Neural cell (in vitro differentiated cells): ENCODE data around the gene ATN1. TPM values are rescaled to one million over a fixed set of nuclear protein-coding genes. Genes with fewer than 3 reads are reported as not detected.

Source experiments
- H2AFZ ChIP-seq: fragments of 200-600, 300-800 bp; sonication (generic), shearing (Covaris generic); 2 replicates; pipeline ENCODE4 v1.6.0; 2014; ENCODE audit warnings: low read depth, mild to moderate bottlenecking, antibody characterized with exemption, low read length, moderate library complexity
- H3F3A ChIP-seq: fragments of 200-600 bp; shearing (Covaris generic); 2 replicates; pipeline ENCODE4 v1.6.1; 2016; ENCODE audit warnings: mild to moderate bottlenecking, moderate library complexity, mixed read lengths, antibody characterized with exemption, low read length; ENCODE audit not compliant: insufficient read depth, poor library complexity, severe bottlenecking
- H3K27ac ChIP-seq: fragments of 200-600, 300-800 bp; sonication (generic), shearing (Covaris generic); 2 replicates; pipeline ENCODE4 v1.5.1; 2014; ENCODE audit warnings: mild to moderate bottlenecking, low read length, moderate library complexity
- H3K27me3 ChIP-seq: fragments of 300-800, 200-600 bp; sonication (generic), shearing (Covaris generic); 2 replicates; pipeline ENCODE4 v1.6.0; 2014; ENCODE audit warnings: mild to moderate bottlenecking, low read depth, low read length, moderate library complexity; ENCODE audit not compliant: insufficient read depth
- H3K36me3 ChIP-seq: fragments of 300-800, 200-600 bp; sonication (generic), shearing (Covaris generic); 2 replicates; pipeline ENCODE4 v1.5.1; 2014; ENCODE audit warnings: mild to moderate bottlenecking, antibody characterized with exemption, low read length, moderate library complexity; ENCODE audit not compliant: insufficient read depth
- H3K4me2 ChIP-seq: fragments of 300-800, 200-600 bp; sonication (generic), shearing (Covaris generic); 2 replicates; pipeline ENCODE4 v1.6.0; 2014; ENCODE audit warnings: mild to moderate bottlenecking, low read length
- H3K4me3 ChIP-seq: fragments of 300-800, 200-600 bp; sonication (generic), shearing (Covaris generic); 2 replicates; pipeline ENCODE4 v1.5.1; 2014; ENCODE audit warnings: mild to moderate bottlenecking, low read length, moderate library complexity
- H3K79me2 ChIP-seq: fragments of 200-600 bp; shearing (Covaris generic); replicated peaks from 2 replicates; pipeline ENCODE4 v1.6.0; 2014; ENCODE audit warnings: mild to moderate bottlenecking, low read length, moderate library complexity; ENCODE audit not compliant: insufficient read depth
- H3K9ac ChIP-seq: fragments of 300-800, 200-600 bp; sonication (generic), shearing (Covaris generic); 2 replicates; pipeline ENCODE4 v1.6.1; 2016; ENCODE audit warnings: mild to moderate bottlenecking, low read length, mixed read lengths
- H3K9me2 ChIP-seq: fragments of 200-600 bp; shearing (Covaris generic); 2 replicates; pipeline ENCODE4 v1.6.1; 2016; ENCODE audit warnings: mild to moderate bottlenecking, low read length, mixed read lengths; ENCODE audit not compliant: insufficient read depth
- H3K9me3 ChIP-seq: fragments of 200-600, 300-800 bp; sonication (generic), shearing (Covaris generic); 2 replicates; pipeline ENCODE4 v1.6.1; 2016; ENCODE audit warnings: mild to moderate bottlenecking, mixed run types, low read length, moderate library complexity, mixed read lengths
- H4K20me1 ChIP-seq: fragments of 200-600 bp; shearing (Covaris generic); 2 replicates; pipeline ENCODE4 v1.6.1; 2016; ENCODE audit warnings: mild to moderate bottlenecking, mixed run types; ENCODE audit not compliant: insufficient read depth
- CTCF ChIP-seq: fragments of 450-650 bp; IDR thresholded peaks from 2 replicates; pipeline ENCODE4 v1.5.1; 2014; ENCODE audit warnings: antibody characterized with exemption, mild to moderate bottlenecking, moderate library complexity; ENCODE audit not compliant: poor library complexity, severe bottlenecking
- EP300 ChIP-seq: fragments of 450-650 bp; conservative IDR thresholded peaks from 2 replicates; pipeline ENCODE4 v1.6.1; 2014; ENCODE audit warnings: antibody characterized with exemption, mild to moderate bottlenecking, moderate library complexity; ENCODE audit not compliant: poor library complexity, severe bottlenecking
- EZH2 ChIP-seq: fragments of 200-600, 300-800 bp; shearing (Covaris generic), sonication (generic); IDR thresholded peaks from 2 replicates; pipeline ENCODE4 v1.6.1; 2014; ENCODE audit warnings: antibody characterized with exemption, low read length, borderline replicate concordance, mild to moderate bottlenecking; ENCODE audit not compliant: insufficient read depth, poor library complexity, severe bottlenecking
- MXI1 ChIP-seq: fragments of 450-650 bp; conservative IDR thresholded peaks from 2 replicates; pipeline ENCODE4 v1.6.1; 2014; ENCODE audit warnings: antibody characterized with exemption, mild to moderate bottlenecking; ENCODE audit not compliant: poor library complexity, severe bottlenecking
- POLR2AphosphoS5 ChIP-seq: IDR thresholded peaks from 2 replicates; pipeline ENCODE4 v1.6.1; 2012
- RAD21 ChIP-seq: fragments of 450-650 bp; conservative IDR thresholded peaks from 2 replicates; pipeline ENCODE4 v1.6.1; 2014; ENCODE audit warnings: antibody characterized with exemption, mild to moderate bottlenecking, moderate library complexity
- REST ChIP-seq: IDR thresholded peaks from 2 replicates; pipeline ENCODE4 v1.6.1; 2012; ENCODE audit warnings: borderline replicate concordance
- SMC3 ChIP-seq: fragments of 450-650 bp; conservative IDR thresholded peaks from 2 replicates; pipeline ENCODE4 v1.6.1; 2014; ENCODE audit warnings: antibody characterized with exemption, mild to moderate bottlenecking, moderate library complexity; ENCODE audit not compliant: poor library complexity
- TAF1 ChIP-seq: IDR thresholded peaks from 2 replicates; pipeline ENCODE4 v1.6.1; 2012; ENCODE audit warnings: low read depth
- polyA plus RNA-seq: library from polyadenylated mRNA; depleted of rRNA; stranded (reverse); fragments of >200 nt; gene quantifications from 2 replicates; pipeline ENCODE4 v1.2.3, GENCODE V29; 2014

ATN1 gene
- polyA plus RNA-seq, 1 donor from 2014 or later = 9.2 TPM

GRCh38 chr12:6903722-6904121 lies 24.0 kb upstream of the ATN1 start:
- H3K4me3 ChIP-seq = peak overlapping the region; percentile 67

GRCh38 chr12:6904280-6905276 lies 23.2 kb upstream of the ATN1 start, which contains the start of gene LRRC23:
Gene LRRC23 (plus strand): TSS chr12:6904822. CDS start chr12:6905634, 812 bp downstream.
- peak within 1 kb of the TSS; percentile 82 for H3K9ac ChIP-seq
- no peaks in the 10 kb centered on the region for H3K36me3 ChIP-seq
- H3K4me2 ChIP-seq = peak within 1 kb of the TSS; percentile 90
- no peaks in the 10 kb centered on the region for H4K20me1 ChIP-seq
- H3K27me3 ChIP-seq = no peaks in the 10 kb centered on the region
- no peaks in the 10 kb centered on the region for H3K79me2 ChIP-seq
- TF ChIP-seq CTCF (no peak), EZH2 (no peak), REST (peak; percentile 51), TAF1 (peak; percentile 50), MXI1 (peak; percentile 86), RAD21 (no peak), POLR2AphosphoS5 (peak; percentile 82), SMC3 (peak; percentile 40), EP300 (peak; percentile 83)
- no peaks in the 10 kb centered on the region for H3K9me2 ChIP-seq
- H3K27ac ChIP-seq = peak within 1 kb of the TSS; percentile 92
- peak within 1 kb of the TSS; percentile 43 for H2AFZ ChIP-seq
- peak within 1 kb of the TSS; percentile 67 for H3K4me3 ChIP-seq
- H3K9me3 ChIP-seq = no peaks in the 10 kb centered on the region
- H3F3A ChIP-seq = peaks cover 4% of the 10 kb centered on the region

More at GRCh38 chr12:6903722-6904121, 24.0 kb upstream of the ATN1 start:
- Histone ChIP-seq H3K27ac (peak overlapping the region; percentile 92), H3K36me3 (no peaks in the 10 kb centered on the region), H4K20me1 (no peaks in the 10 kb centered on the region), H3K27me3 (no peaks in the 10 kb centered on the region), H3K4me2 (peak overlapping the region; percentile 26), H3K9ac (peak overlapping the region; percentile 82), H3K79me2 (no peaks in the 10 kb centered on the region), H3K9me2 (no peaks in the 10 kb centered on the region), H3F3A (peaks cover 4% of the 10 kb centered on the region), H3K9me3 (no peaks in the 10 kb centered on the region), H2AFZ (peak overlapping the region; percentile 43)
- TF ChIP-seq TAF1 = no peak
